G401.6 (cell line): ENCODE data around the gene POC1B.

Source experiments
- FAIRE-seq: peaks from 2 replicates; lab custom pipeline; 2012; peaks lifted over from hg19 to GRCh38; lab: Jason Lieb, UNC

The POC1B gene

GRCh38 chr12:89384807-89385206 is 141.0 kb downstream of the POC1B start:
- FAIRE-seq, result no peak

GRCh38 chr12:89384050-89384758 is 141.6 kb downstream of the POC1B start:
- peak; percentile 95 for FAIRE-seq

- no peak for FAIRE-seq
Measured at GRCh38 chr12:89383235-89384049, 142.4 kb downstream of the POC1B start.

GRCh38 chr12:89382328-89382727 is 143.5 kb downstream of the POC1B start:
- no peak for FAIRE-seq

GRCh38 chr12:89379839-89380467 is 145.9 kb downstream of the POC1B start:
- FAIRE-seq, result no peak

GRCh38 chr12:89379148-89379838 is 146.6 kb downstream of the POC1B start:
- FAIRE-seq, result no peak

GRCh38 chr12:89376844-89377243 is 149.0 kb downstream of the POC1B start:
- FAIRE-seq, result no peak

- FAIRE-seq, result no peak
Measured at GRCh38 chr12:89376202-89376529, 149.7 kb downstream of the POC1B start.

GRCh38 chr12:89373763-89374572 is 151.9 kb downstream of the POC1B start:
- FAIRE-seq, result peak; percentile 93

- FAIRE-seq, result peak; percentile 86
Measured at GRCh38 chr12:89372584-89373370, 153.1 kb downstream of the POC1B start.

- no peak for FAIRE-seq
Measured at GRCh38 chr12:89370850-89371249, 155.0 kb downstream of the POC1B start.

- no peak for FAIRE-seq
Measured at GRCh38 chr12:89370421-89370831, 155.4 kb downstream of the POC1B start.
